K562 (cell line): ENCODE measurements around the gene RBSN. TPM values are rescaled to one million over a fixed set of nuclear protein-coding genes. Genes with fewer than 3 reads are reported as not detected.

ENCODE experiments used
- ATAC-seq: fragments of 200-7000 bp; cut with Tn5 transposase; 3 replicates; pipeline ENCODE4 v1.9.1; 2020; ENCODE audit warnings: moderate library complexity
- BruUV-seq: library from RNA; stranded (reverse); fragments of 400-500 nt; replicated peaks from 2 replicates; lab custom pipeline; 2021; lab: Mats Ljungman, UMichigan
- CTCF ChIA-PET: fragments of 300-600 bp; formaldehyde crosslinking; extraction: SDS; loops from one replicate; lab custom pipeline; 2021; ENCODE audit warnings: low intra/inter-chr PET ratio; lab: Yijun Ruan, JAX
- POLR2A ChIA-PET: fragments of 300-600, 350-650 bp; sonication (Branson Sonifier 250); formaldehyde crosslinking; extraction: SDS; loops from one replicate; lab custom pipeline; 2021; ENCODE audit warnings: antibody characterized with exemption, inconsistent platforms; lab: Yijun Ruan, JAX
- DNase-seq, 4 experiments: peaks; one replicate each; pipeline versions ENCODE4 v3.0.0 to v3.0.0-alpha.2; 2011 to 2018; ENCODE audit warnings: low spot score in 3 of 4, mixed read lengths in 3 of 4; ENCODE audit errors: extremely low read depth in 1 of 4
- FAIRE-seq: peaks from 2 replicates; lab custom pipeline; 2011; peaks lifted over from hg19 to GRCh38; lab: Jason Lieb, UNC
- H2AFZ ChIP-seq: 2 replicates; pipeline ENCODE4 v1.6.0; 2011; ENCODE audit warnings: low read depth, low read length, control low read depth, inconsistent platforms
- H3K27ac ChIP-seq: fragments of 200-600 bp; 3 replicates; pipeline ENCODE4 v1.8.0; 2011; ENCODE audit warnings: low read depth, mild to moderate bottlenecking, control low read depth, inconsistent platforms, low read length, moderate library complexity, mixed read lengths; ENCODE audit errors: extremely low read depth
- H3K27me3 ChIP-seq, 2 experiments: fragments of 300-600 bp in 1 of 2; 2 replicates in 1 of 2; 3 replicates in 1 of 2; pipeline versions ENCODE4 v1.6.0 to v1.8.0; 2011; ENCODE audit warnings: inconsistent platforms in 2 of 2, low read length in 2 of 2, mild to moderate bottlenecking in 1 of 2, mixed read lengths in 1 of 2, moderate library complexity in 1 of 2; ENCODE audit not compliant: control insufficient read depth in 2 of 2, insufficient read depth in 2 of 2
- H3K36me3 ChIP-seq: fragments of 300-600 bp; 3 replicates; pipeline ENCODE4 v1.8.0; 2011; ENCODE audit warnings: mild to moderate bottlenecking, low read length, inconsistent platforms; ENCODE audit not compliant: control insufficient read depth, insufficient read depth
- H3K4me1 ChIP-seq, 2 experiments: fragments of 200-600 bp in 1 of 2; replicated peaks in 1 of 2; 2 replicates in 1 of 2; 3 replicates in 1 of 2; pipeline versions ENCODE4 v1.5.1 to v1.8.0; 2011; ENCODE audit warnings: inconsistent platforms in 2 of 2, low read length in 2 of 2, mild to moderate bottlenecking in 1 of 2, mixed read lengths in 1 of 2, moderate library complexity in 1 of 2; ENCODE audit not compliant: control insufficient read depth in 2 of 2, insufficient read depth in 2 of 2
- H3K4me2 ChIP-seq: 2 replicates; pipeline ENCODE4 v1.6.1; 2011; ENCODE audit warnings: low read length, control low read depth, inconsistent platforms, mixed read lengths; ENCODE audit not compliant: insufficient read depth
- H3K4me3 ChIP-seq: fragments of 200-600 bp; sonication (generic), shearing (Covaris generic); 2 replicates; pipeline ENCODE4 v1.5.1; 2016; ENCODE audit warnings: control low read depth, inconsistent platforms
- H3K79me2 ChIP-seq: fragments of 200-600 bp; 3 replicates; pipeline ENCODE4 v1.8.0; 2011; ENCODE audit warnings: low read length, inconsistent platforms; ENCODE audit not compliant: control insufficient read depth, insufficient read depth
- H3K9ac ChIP-seq, 2 experiments: 2 replicates each; pipeline versions ENCODE4 v1.6.0 to v1.6.1; 2011; ENCODE audit warnings: low read depth in 2 of 2, low read length in 2 of 2, control low read depth in 1 of 2, inconsistent platforms in 1 of 2, mild to moderate bottlenecking in 1 of 2, mixed read lengths in 1 of 2; ENCODE audit not compliant: insufficient read depth in 1 of 2
- H3K9me1 ChIP-seq: one replicate; pipeline ENCODE4 v1.6.0; 2011; ENCODE audit warnings: inconsistent platforms, mild to moderate bottlenecking, low read length, moderate library complexity; ENCODE audit not compliant: control insufficient read depth, insufficient read depth
- H3K9me3 ChIP-seq: replicated peaks from 2 replicates; pipeline ENCODE4 v1.5.1; 2011; ENCODE audit warnings: low read depth, low read length, inconsistent platforms; ENCODE audit not compliant: control insufficient read depth, insufficient read depth
- H4K20me1 ChIP-seq: replicated peaks from 2 replicates; pipeline ENCODE4 v1.6.1; 2011; ENCODE audit warnings: low read length, inconsistent platforms, mixed read lengths; ENCODE audit not compliant: control insufficient read depth, insufficient read depth
- CXXC5 ChIP-seq: fragments of 250-450 bp; sonication (Bioruptor Pico); IDR thresholded peaks from 2 replicates; pipeline ENCODE4 v1.8.0; 2022; ENCODE audit warnings: inconsistent platforms, mild to moderate bottlenecking, moderate library complexity
- E2F3 ChIP-seq: fragments of 250-450 bp; sonication (Bioruptor Pico); IDR thresholded peaks from 2 replicates; pipeline ENCODE4 v1.4.0; 2020; ENCODE audit warnings: mild to moderate bottlenecking
- FUS ChIP-seq: fragments of 200-400 bp; formaldehyde crosslinking; optimal IDR thresholded peaks from 2 replicates; pipeline ENCODE3; 2017; ENCODE audit warnings: low read depth, low read length
- GTF2F1 ChIP-seq: IDR thresholded peaks from 2 replicates; pipeline ENCODE4 v1.6.1; 2011; ENCODE audit warnings: low read depth, low read length, improper control_type of control experiment
- NFRKB ChIP-seq: fragments of 450-650 bp; IDR thresholded peaks from 2 replicates; pipeline ENCODE4 v1.6.1; 2016; ENCODE audit warnings: low read depth
- NR2C2 ChIP-seq, 2 experiments: fragments of 200-800 bp in 1 of 2; sonication (Bioruptor generic) in 1 of 2; sonication (generic) in 1 of 2; formaldehyde crosslinking in 1 of 2; IDR thresholded peaks; 2 replicates each; pipeline versions ENCODE4 v1.6.1 to v1.8.0; 2016 to 2022; ENCODE audit warnings: mild to moderate bottlenecking in 1 of 2, missing compliant biosample characterization in 1 of 2, missing genetic modification characterization in 1 of 2, missing genetic modification reagents in 1 of 2
- NR4A1 ChIP-seq, 2 experiments: fragments of 250-450 bp in 1 of 2; fragments of 450-650 bp in 1 of 2; sonication (Bioruptor Pico) in 1 of 2; IDR thresholded peaks; 2 replicates each; pipeline versions ENCODE4 v1.4.0 to v1.6.1; 2016 to 2020; ENCODE audit warnings: mild to moderate bottlenecking in 2 of 2, missing compliant biosample characterization in 1 of 2, missing genetic modification characterization in 1 of 2, moderate library complexity in 1 of 2
- PYGO2 ChIP-seq: fragments of 450-650 bp; IDR thresholded peaks from 2 replicates; pipeline ENCODE4 v1.6.1; 2016; ENCODE audit warnings: mild to moderate bottlenecking, missing genetic modification characterization, moderate library complexity, missing compliant biosample characterization
- RB1 ChIP-seq: fragments of 450-650 bp; IDR thresholded peaks from 2 replicates; pipeline ENCODE4 v1.6.1; 2017; ENCODE audit warnings: low read depth, mild to moderate bottlenecking
- RFX5 ChIP-seq: IDR thresholded peaks from 2 replicates; pipeline ENCODE4 v1.6.1; 2011; ENCODE audit warnings: low read depth, mild to moderate bottlenecking, improper control_type of control experiment, low read length
- RFX7 ChIP-seq: fragments of 250-450 bp; sonication (Bioruptor Pico); IDR thresholded peaks from 2 replicates; pipeline ENCODE4 v1.5.1; 2021; ENCODE audit warnings: mild to moderate bottlenecking
- SIN3B ChIP-seq: fragments of 450-650 bp; IDR thresholded peaks from 2 replicates; pipeline ENCODE4 v1.6.1; 2017; ENCODE audit warnings: low read depth, mild to moderate bottlenecking, moderate library complexity
- SIX5 ChIP-seq, 2 experiments: IDR thresholded peaks; 2 replicates each; pipeline ENCODE4 v1.6.1; 2011; ENCODE audit warnings: low read length in 2 of 2, borderline replicate concordance in 1 of 2, low read depth in 1 of 2, mild to moderate bottlenecking in 1 of 2, moderate library complexity in 1 of 2; ENCODE audit not compliant: insufficient read depth in 1 of 2
- SMAD3 ChIP-seq: fragments of 450-650 bp; formaldehyde crosslinking; conservative IDR thresholded peaks from 2 replicates; pipeline ENCODE4 v1.4.0; 2020; ENCODE audit warnings: mild to moderate bottlenecking
- TFAP4 ChIP-seq: sonication (generic); formaldehyde crosslinking; IDR thresholded peaks from 2 replicates; pipeline ENCODE4 v1.8.0; 2022; ENCODE audit warnings: missing genetic modification reagents, mild to moderate bottlenecking, moderate library complexity, borderline replicate concordance
- WGBS: fragments of 100-300 bp; shearing (Covaris generic); methylation state at CpG from one replicate; pipeline ENCODE4 v1.1.6; 2016; ENCODE audit warnings: low coverage, mixed read lengths; ENCODE audit not compliant: insufficient coverage; ENCODE audit errors: missing lambda C conversion rate; 5-methylcytosine and 5-hydroxymethylcytosine counted together
- in situ Hi-C: fragments of 300-500 bp; cut with MboI; formaldehyde crosslinking; loops from 4 replicates; pipeline ENCODE4 v1.15.0; 2018; ENCODE audit warnings: inconsistent platforms, mixed read lengths
- intact Hi-C: fragments of 100-400 bp; cut with micrococcal nuclease; formaldehyde crosslinking; loops from 2 replicates; pipeline ENCODE4 v1.14.2; 2022
- polyA plus RNA-seq, 8 experiments: library from polyadenylated mRNA; depleted of rRNA in 4 of 8; stranded (reverse) in 5 of 8; unstranded in 3 of 8; fragments of >200 nt; fragmentation: Nextera tagmentation in 2 of 8; fragmentation: Illumina TruSeq in 1 of 8; extraction: Ambion mirVana in 2 of 8; extraction: Trizol in 1 of 8; gene quantifications; 2 replicates each; pipeline versions ENCODE4 v1.2.1 to v1.2.3, GENCODE V29; 2011 to 2014; ENCODE audit warnings: inconsistent platforms in 1 of 8, missing spikeins in 1 of 8
- total RNA-seq, 7 experiments: library from RNA; depleted of rRNA in 6 of 7; stranded (reverse); fragments of >200 nt in 6 of 7; fragmentation: Illumina TruSeq in 2 of 7; extraction: Trizol in 2 of 7; gene quantifications; 2 replicates each; pipeline versions ENCODE4 v1.2.1 to v1.2.3, GENCODE V29; 2011 to 2021; ENCODE audit warnings: low replicate concordance in 1 of 7
- TF ChIP-seq, protein P1 (sequence below): fragments of 450-650 bp; IDR thresholded peaks from 2 replicates; pipeline ENCODE4 v1.6.1; 2018; ENCODE audit not compliant: partially characterized antibody
- TF ChIP-seq, protein P2 (sequence below): sonication (generic); formaldehyde crosslinking; IDR thresholded peaks from 2 replicates; pipeline ENCODE4 v1.8.1; 2023; ENCODE audit warnings: mild to moderate bottlenecking, missing genetic modification reagents, moderate library complexity

Gene RBSN
- total and polyA plus RNA-seq, 9 of the 15 experiments (the other 6 are each of a cell fraction or from before 2014, with no cell fraction given) = 2.9 to 19.6 (median 15.0) TPM

DNA sequence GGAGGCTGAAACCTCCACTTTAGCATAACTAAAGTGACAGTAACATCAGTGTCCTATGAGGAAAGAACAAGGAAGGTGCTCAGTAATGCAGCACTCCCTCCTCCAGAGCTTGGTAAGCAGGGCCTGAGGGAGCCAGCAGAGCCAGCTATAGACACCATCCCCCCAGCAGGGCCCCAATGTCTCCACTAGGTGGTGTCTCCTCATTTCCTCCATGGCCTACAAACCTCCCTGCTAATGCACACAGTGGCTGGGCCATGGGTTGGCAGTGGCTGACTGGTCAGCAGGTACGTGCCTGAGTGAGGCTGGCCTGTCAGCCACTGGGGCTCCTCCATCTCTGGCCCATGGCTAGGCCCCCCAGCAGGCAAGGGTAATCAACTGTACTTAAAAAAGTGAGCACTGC, 47.4 kb downstream of the RBSN start:
- peaks cover 94% of the 10 kb centered on the region for H3K36me3 ChIP-seq
- peak overlapping the region; percentile 7; the same call in 1 of the 3 replicates for H3K27ac ChIP-seq
- POLR2A ChIA-PET = interaction anchor here (0.5 to 3.5 kb wide), 4 partner anchors 9 to 615 kb away, joined by 3 to 35 read pairs (median 4); partner anchors contain the start of gene MRPS25
- H3K79me2 ChIP-seq = peaks cover 80% of the 10 kb centered on the region
- ATAC-seq (peak; percentile 90), FAIRE-seq (peak; percentile 51), DNase-seq (peak; percentile 69 to 79 (median 72))
- intact Hi-C loops = loop anchor here (5.0 kb wide), 1 partner anchor 124 kb away; no protein-coding TSS in a partner anchor
- H3K9me1 ChIP-seq = peaks cover 15% of the 10 kb centered on the region
- no peak overlapping the region for H3K4me2 ChIP-seq
- WGBS = 90% methylated on average over 1 of the region's 1 CpG
- BruUV-seq = no TSS peak
- no peaks in the 10 kb centered on the region for H3K9me3 ChIP-seq
- no peak overlapping the region for H2AFZ ChIP-seq
- H4K20me1 ChIP-seq = peaks cover 35% of the 10 kb centered on the region
- H3K27me3 ChIP-seq = no peaks in the 10 kb centered on the region
- peaks cover 33 to 43% of the 10 kb centered on the region in 2 experiments for H3K4me1 ChIP-seq
- CTCF ChIA-PET = no interaction called here
- no peak overlapping the region; a peak in 1 of 4 replicates for H3K9ac ChIP-seq
- in situ Hi-C loops = no loop called here
- H3K4me3 ChIP-seq = no peak overlapping the region
- TF ChIP-seq, protein P1, sequence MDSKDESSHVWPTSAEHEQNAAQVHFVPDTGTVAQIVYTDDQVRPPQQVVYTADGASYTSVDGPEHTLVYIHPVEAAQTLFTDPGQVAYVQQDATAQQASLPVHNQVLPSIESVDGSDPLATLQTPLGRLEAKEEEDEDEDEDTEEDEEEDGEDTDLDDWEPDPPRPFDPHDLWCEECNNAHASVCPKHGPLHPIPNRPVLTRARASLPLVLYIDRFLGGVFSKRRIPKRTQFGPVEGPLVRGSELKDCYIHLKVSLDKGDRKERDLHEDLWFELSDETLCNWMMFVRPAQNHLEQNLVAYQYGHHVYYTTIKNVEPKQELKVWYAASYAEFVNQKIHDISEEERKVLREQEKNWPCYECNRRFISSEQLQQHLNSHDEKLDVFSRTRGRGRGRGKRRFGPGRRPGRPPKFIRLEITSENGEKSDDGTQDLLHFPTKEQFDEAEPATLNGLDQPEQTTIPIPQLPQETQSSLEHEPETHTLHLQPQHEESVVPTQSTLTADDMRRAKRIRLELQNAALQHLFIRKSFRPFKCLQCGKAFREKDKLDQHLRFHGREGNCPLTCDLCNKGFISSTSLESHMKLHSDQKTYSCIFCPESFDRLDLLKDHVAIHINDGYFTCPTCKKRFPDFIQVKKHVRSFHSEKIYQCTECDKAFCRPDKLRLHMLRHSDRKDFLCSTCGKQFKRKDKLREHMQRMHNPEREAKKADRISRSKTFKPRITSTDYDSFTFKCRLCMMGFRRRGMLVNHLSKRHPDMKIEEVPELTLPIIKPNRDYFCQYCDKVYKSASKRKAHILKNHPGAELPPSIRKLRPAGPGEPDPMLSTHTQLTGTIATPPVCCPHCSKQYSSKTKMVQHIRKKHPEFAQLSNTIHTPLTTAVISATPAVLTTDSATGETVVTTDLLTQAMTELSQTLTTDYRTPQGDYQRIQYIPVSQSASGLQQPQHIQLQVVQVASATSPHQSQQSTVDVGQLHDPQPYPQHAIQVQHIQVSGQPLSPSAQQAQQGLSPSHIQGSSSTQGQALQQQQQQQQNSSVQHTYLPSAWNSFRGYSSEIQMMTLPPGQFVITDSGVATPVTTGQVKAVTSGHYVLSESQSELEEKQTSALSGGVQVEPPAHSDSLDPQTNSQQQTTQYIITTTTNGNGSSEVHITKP = no peak
- TF ChIP-seq RB1 (0 out of 2 replicates have a peak, but pooled peaks have one; percentile 35), CXXC5 (CRISPR knock-in tag) (no peak), RFX7 (CRISPR knock-in tag) (no peak), SIN3B (no peak), RFX5 (no peak), GTF2F1 (no peak), SIX5 (IDR thresholded peaks at IDR 0.05; ENCODE audit: borderline replicate concordance in 1 of 2, insufficient read depth in 1 of 2, low read depth in 1 of 2, low read length in 2 of 2) (no peak), NR4A1 (CRISPR knock-in tag; IDR thresholded peaks at IDR 0.05) (no peak), NR4A1 (tag; IDR thresholded peaks at IDR 0.05) (0 out of 2 replicates have a peak, but pooled peaks have one; percentile 37), NFRKB (no peak), NR2C2 (CRISPR knock-in tag; IDR thresholded peaks at IDR 0.05) (0 out of 2 replicates have a peak, but pooled peaks have one; percentile 18), NR2C2 (tag; IDR thresholded peaks at IDR 0.05) (no peak), SMAD3 (CRISPR knock-in tag) (no peak), E2F3 (CRISPR knock-in tag) (no peak), TFAP4 (peak; percentile 24; the same call in 1 of the 2 replicates), FUS (no peak), PYGO2 (tag) (no peak)
- TF ChIP-seq, protein P2, sequence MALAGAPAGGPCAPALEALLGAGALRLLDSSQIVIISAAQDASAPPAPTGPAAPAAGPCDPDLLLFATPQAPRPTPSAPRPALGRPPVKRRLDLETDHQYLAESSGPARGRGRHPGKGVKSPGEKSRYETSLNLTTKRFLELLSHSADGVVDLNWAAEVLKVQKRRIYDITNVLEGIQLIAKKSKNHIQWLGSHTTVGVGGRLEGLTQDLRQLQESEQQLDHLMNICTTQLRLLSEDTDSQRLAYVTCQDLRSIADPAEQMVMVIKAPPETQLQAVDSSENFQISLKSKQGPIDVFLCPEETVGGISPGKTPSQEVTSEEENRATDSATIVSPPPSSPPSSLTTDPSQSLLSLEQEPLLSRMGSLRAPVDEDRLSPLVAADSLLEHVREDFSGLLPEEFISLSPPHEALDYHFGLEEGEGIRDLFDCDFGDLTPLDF (CRISPR knock-in tag) = no peak
